HL-60/S4 (cell line): ENCODE data around the gene DDX24.

ENCODE experiments used
- in situ Hi-C: fragments of 300-500 bp; cut with MboI; formaldehyde crosslinking; loops from 2 replicates; pipeline ENCODE4 v1.14.3; 2022; ENCODE audit warnings: low sequenced_read_pairs

The DDX24 gene

GRCh38 chr14:94114589-94115057 lies 33.6 kb upstream of the DDX24 start:
- in situ Hi-C loops, result no loop called here

GRCh38 chr14:94113908-94114588 lies 33.0 kb upstream of the DDX24 start:
- in situ Hi-C loops, result no loop called here

- in situ Hi-C loops, result no loop called here
These were observed 32.5 kb upstream of the DDX24 start for GRCh38 chr14:94113490-94113889.

GRCh38 chr14:94113073-94113472 lies 32.1 kb upstream of the DDX24 start:
- in situ Hi-C loops, result no loop called here

- in situ Hi-C loops, result no loop called here
These were observed 31.6 kb upstream of the DDX24 start for GRCh38 chr14:94112513-94113063.

- in situ Hi-C loops, result no loop called here
These were observed 30.5 kb upstream of the DDX24 start for GRCh38 chr14:94111276-94112095.

GRCh38 chr14:94110552-94111181 lies 29.7 kb upstream of the DDX24 start, which contains the start of gene IFI27:
TSS of gene IFI27 (plus strand) at chr14:94110736.
- in situ Hi-C loops, result no loop called here

GRCh38 chr14:94109915-94110250 lies 28.9 kb upstream of the DDX24 start:
- in situ Hi-C loops, result no loop called here

GRCh38 chr14:94104731-94105130 lies 23.7 kb upstream of the DDX24 start:
- in situ Hi-C loops, result no loop called here

GRCh38 chr14:94103554-94104150 lies 22.6 kb upstream of the DDX24 start:
- in situ Hi-C loops, result no loop called here

- in situ Hi-C loops, result no loop called here
These were observed 21.9 kb upstream of the DDX24 start for GRCh38 chr14:94102768-94103482.

GRCh38 chr14:94101748-94102147 lies 20.7 kb upstream of the DDX24 start:
- in situ Hi-C loops, result no loop called here

- in situ Hi-C loops, result no loop called here
These were observed 19.8 kb upstream of the DDX24 start for GRCh38 chr14:94100847-94101246.

- in situ Hi-C loops, result no loop called here
These were observed 18.0 kb upstream of the DDX24 start for GRCh38 chr14:94099006-94099405.

- in situ Hi-C loops, result no loop called here
These were observed 17.5 kb upstream of the DDX24 start for GRCh38 chr14:94098326-94098992.

- in situ Hi-C loops, result no loop called here
These were observed 16.1 kb upstream of the DDX24 start for GRCh38 chr14:94097091-94097490.

- in situ Hi-C loops, result no loop called here
These were observed 12.4 kb upstream of the DDX24 start for GRCh38 chr14:94093418-94093817.

GRCh38 chr14:94089479-94089878 lies 8.5 kb upstream of the DDX24 start:
- in situ Hi-C loops, result no loop called here

- in situ Hi-C loops, result no loop called here
These were observed 7.5 kb upstream of the DDX24 start for GRCh38 chr14:94088516-94088915.

- in situ Hi-C loops, result no loop called here
These were observed 6.9 kb upstream of the DDX24 start for GRCh38 chr14:94087891-94088290.
